Liver (tissue), 9 donors: ENCODE results near the gene COL15A1. TPM values are rescaled to one million over a fixed set of nuclear protein-coding genes. Genes with fewer than 3 reads are reported as not detected.

Experiments used
- DNase-seq: peaks from one replicate; pipeline ENCODE4 v3.0.0-alpha.2; 2017; ENCODE audit warnings: low spot score
- H3K27ac ChIP-seq, 2 donors: one replicate each; pipeline ENCODE4 v1.7.0; 2013; ENCODE audit warnings: inconsistent platforms in 2 of 2, low read length in 2 of 2, control low read depth in 1 of 2, low read depth in 1 of 2, mild to moderate bottlenecking in 1 of 2
- H3K27me3 ChIP-seq, 4 donors: one replicate each; pipeline versions ENCODE4 v1.6.1 to v1.7.0; 2013; ENCODE audit warnings: low read length in 3 of 4, inconsistent platforms in 1 of 4, mild to moderate bottlenecking in 1 of 4, moderate library complexity in 1 of 4; ENCODE audit not compliant: control insufficient read depth in 4 of 4, insufficient read depth in 4 of 4
- H3K36me3 ChIP-seq, 4 donors: one replicate each; pipeline versions ENCODE4 v1.6.1 to v1.7.0; 2013; ENCODE audit warnings: low read length in 3 of 4, mild to moderate bottlenecking in 3 of 4, low read depth in 1 of 4, moderate library complexity in 1 of 4; ENCODE audit not compliant: control insufficient read depth in 4 of 4, insufficient read depth in 3 of 4
- H3K4me1 ChIP-seq, 4 donors: one replicate each; pipeline versions ENCODE4 v1.6.1 to v1.7.0; 2013; ENCODE audit warnings: low read length in 3 of 4, mild to moderate bottlenecking in 3 of 4, moderate library complexity in 1 of 4; ENCODE audit not compliant: control insufficient read depth in 4 of 4, insufficient read depth in 4 of 4
- H3K4me3 ChIP-seq, 3 donors: one replicate each; pipeline versions ENCODE4 v1.6.1 to v1.7.0; 2013; ENCODE audit warnings: low read length in 3 of 3, control low read depth in 1 of 3, low read depth in 1 of 3, mild to moderate bottlenecking in 1 of 3
- H3K9ac ChIP-seq, 2 donors: one replicate each; pipeline ENCODE4 v1.7.0; 2013; ENCODE audit warnings: low read length in 2 of 2, mild to moderate bottlenecking in 2 of 2, moderate library complexity in 2 of 2, control low read depth in 1 of 2, low read depth in 1 of 2
- H3K9me3 ChIP-seq, 4 donors: one replicate each; pipeline versions ENCODE4 v1.6.1 to v1.7.0; 2013; ENCODE audit warnings: low read length in 3 of 4; ENCODE audit not compliant: control insufficient read depth in 4 of 4
- FOXA1 ChIP-seq: IDR thresholded peaks from 2 replicates; pipeline ENCODE4 v1.6.1; 2016; ENCODE audit warnings: antibody characterized with exemption
- FOXA2 ChIP-seq: IDR thresholded peaks from 2 replicates; pipeline ENCODE4 v1.6.1; 2016; ENCODE audit warnings: antibody characterized with exemption
- HNF4A ChIP-seq, 2 donors: conservative IDR thresholded peaks; 2 replicates each; pipeline ENCODE4 v1.6.1; 2016; ENCODE audit warnings: antibody characterized with exemption in 2 of 2, mild to moderate bottlenecking in 2 of 2
- JUND ChIP-seq, 2 donors: IDR thresholded peaks; 2 replicates each; pipeline ENCODE4 v1.6.1; 2016; ENCODE audit warnings: antibody characterized with exemption in 2 of 2
- MAX ChIP-seq: IDR thresholded peaks from 2 replicates; pipeline ENCODE4 v1.6.1; 2016; ENCODE audit warnings: antibody characterized with exemption
- NR2F2 ChIP-seq: IDR thresholded peaks from 2 replicates; pipeline ENCODE4 v1.6.1; 2016; ENCODE audit warnings: antibody characterized with exemption
- RAD21 ChIP-seq, 2 donors: IDR thresholded peaks; 2 replicates each; pipeline ENCODE4 v1.6.1; 2016; ENCODE audit warnings: antibody characterized with exemption in 2 of 2, mild to moderate bottlenecking in 2 of 2
- RXRA ChIP-seq, 2 donors: IDR thresholded peaks; 2 replicates each; pipeline ENCODE4 v1.6.1; 2017 to 2018; ENCODE audit warnings: antibody characterized with exemption in 2 of 2, mild to moderate bottlenecking in 1 of 2
- SP1 ChIP-seq: IDR thresholded peaks from 2 replicates; pipeline ENCODE4 v1.6.1; 2018; ENCODE audit warnings: antibody characterized with exemption, mild to moderate bottlenecking
- TAF1 ChIP-seq: conservative IDR thresholded peaks from 2 replicates; pipeline ENCODE4 v1.6.1; 2016; ENCODE audit warnings: antibody characterized with exemption, mild to moderate bottlenecking
- YY1 ChIP-seq: IDR thresholded peaks from 2 replicates; pipeline ENCODE4 v1.6.1; 2016; ENCODE audit warnings: antibody characterized with exemption, mild to moderate bottlenecking
- WGBS: extraction: QIAGEN DNeasy Blood & Tissue Kit; methylation state at CpG from one replicate; pipeline ENCODE4 v1.1.7; 2013; 5-methylcytosine and 5-hydroxymethylcytosine counted together
- polyA plus RNA-seq, 2 donors: library from polyadenylated mRNA; stranded (reverse) in 1 of 2; unstranded in 1 of 2; fragments of 200-250 nt in 1 of 2; fragments of >200 nt in 1 of 2; fragmentation: Nextera tagmentation in 1 of 2; extraction: Ambion mirVana in 1 of 2; gene quantifications; one replicate each; pipeline versions ENCODE4 v1.2.1 to v1.2.3, GENCODE V29; 2013 to 2015
- total RNA-seq, 2 donors: library from RNA; depleted of rRNA; stranded (reverse); fragments of >200 nt; gene quantifications; one replicate each; pipeline ENCODE4 v1.2.3, GENCODE V29; 2014
- TF ChIP-seq, protein P1 (sequence below): IDR thresholded peaks from 2 replicates; pipeline ENCODE4 v1.6.1; 2016; ENCODE audit warnings: antibody characterized with exemption
- TF ChIP-seq, protein P2 (sequence below): IDR thresholded peaks from 2 replicates; pipeline ENCODE4 v1.6.1; 2016; ENCODE audit warnings: antibody characterized with exemption, mild to moderate bottlenecking
- TF ChIP-seq, protein P3 (sequence below): fragments of 150-350 bp; IDR thresholded peaks from 2 replicates; pipeline ENCODE4 v1.5.1; 2017; ENCODE audit warnings: improper control_type of control experiment, low read depth, low read length; ENCODE audit not compliant: missing input control
- TF ChIP-seq, protein P4 (sequence below): IDR thresholded peaks from 2 replicates; pipeline ENCODE4 v1.6.1; 2016; ENCODE audit warnings: antibody characterized with exemption
- donor health status: healthy.
- donor health status: healthy.
- donor health status: healthy.
- donor health status: healthy.
- donor health status: healthy.

COL15A1 gene
- total and polyA plus RNA-seq, 4 donors = 0.10 to 0.42 (median 0.24) TPM

DNA sequence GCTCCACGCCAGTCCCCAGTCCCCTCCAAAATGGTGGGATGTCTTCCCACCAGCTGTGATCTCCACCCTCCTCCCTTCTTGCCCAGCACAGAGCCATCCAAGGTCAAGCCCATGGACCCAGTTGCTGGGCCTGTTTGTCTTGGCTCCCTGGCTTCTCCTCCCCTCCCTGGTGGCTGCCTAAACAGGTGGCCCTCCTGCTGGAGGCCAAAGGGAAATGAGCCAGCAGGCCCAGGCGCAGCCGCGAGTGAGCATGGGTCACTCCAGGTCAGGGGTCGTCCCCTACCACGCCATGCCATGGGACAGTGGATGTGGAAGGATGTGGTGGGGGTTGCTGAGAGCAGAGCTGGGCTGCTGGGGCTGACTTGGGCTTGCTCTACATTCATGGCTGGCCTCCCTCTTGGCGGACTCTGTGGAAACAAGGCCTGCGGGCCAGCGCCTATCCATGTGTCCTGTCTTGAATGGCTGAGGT, 33.6 kb downstream of the COL15A1 start:
- no peak overlapping the region for H3K9ac ChIP-seq
- no peak for DNase-seq
- H3K27ac ChIP-seq = no peak overlapping the region
- no peaks in the 10 kb centered on the region for H3K27me3 ChIP-seq
- WGBS = 68% methylated on average over 9 of the region's 9 CpGs
- no peaks in the 10 kb centered on the region for H3K9me3 ChIP-seq
- TF ChIP-seq, protein P1, sequence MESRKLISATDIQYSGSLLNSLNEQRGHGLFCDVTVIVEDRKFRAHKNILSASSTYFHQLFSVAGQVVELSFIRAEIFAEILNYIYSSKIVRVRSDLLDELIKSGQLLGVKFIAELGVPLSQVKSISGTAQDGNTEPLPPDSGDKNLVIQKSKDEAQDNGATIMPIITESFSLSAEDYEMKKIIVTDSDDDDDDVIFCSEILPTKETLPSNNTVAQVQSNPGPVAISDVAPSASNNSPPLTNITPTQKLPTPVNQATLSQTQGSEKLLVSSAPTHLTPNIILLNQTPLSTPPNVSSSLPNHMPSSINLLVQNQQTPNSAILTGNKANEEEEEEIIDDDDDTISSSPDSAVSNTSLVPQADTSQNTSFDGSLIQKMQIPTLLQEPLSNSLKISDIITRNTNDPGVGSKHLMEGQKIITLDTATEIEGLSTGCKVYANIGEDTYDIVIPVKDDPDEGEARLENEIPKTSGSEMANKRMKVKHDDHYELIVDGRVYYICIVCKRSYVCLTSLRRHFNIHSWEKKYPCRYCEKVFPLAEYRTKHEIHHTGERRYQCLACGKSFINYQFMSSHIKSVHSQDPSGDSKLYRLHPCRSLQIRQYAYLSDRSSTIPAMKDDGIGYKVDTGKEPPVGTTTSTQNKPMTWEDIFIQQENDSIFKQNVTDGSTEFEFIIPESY = no peak
- TF ChIP-seq, protein P2, sequence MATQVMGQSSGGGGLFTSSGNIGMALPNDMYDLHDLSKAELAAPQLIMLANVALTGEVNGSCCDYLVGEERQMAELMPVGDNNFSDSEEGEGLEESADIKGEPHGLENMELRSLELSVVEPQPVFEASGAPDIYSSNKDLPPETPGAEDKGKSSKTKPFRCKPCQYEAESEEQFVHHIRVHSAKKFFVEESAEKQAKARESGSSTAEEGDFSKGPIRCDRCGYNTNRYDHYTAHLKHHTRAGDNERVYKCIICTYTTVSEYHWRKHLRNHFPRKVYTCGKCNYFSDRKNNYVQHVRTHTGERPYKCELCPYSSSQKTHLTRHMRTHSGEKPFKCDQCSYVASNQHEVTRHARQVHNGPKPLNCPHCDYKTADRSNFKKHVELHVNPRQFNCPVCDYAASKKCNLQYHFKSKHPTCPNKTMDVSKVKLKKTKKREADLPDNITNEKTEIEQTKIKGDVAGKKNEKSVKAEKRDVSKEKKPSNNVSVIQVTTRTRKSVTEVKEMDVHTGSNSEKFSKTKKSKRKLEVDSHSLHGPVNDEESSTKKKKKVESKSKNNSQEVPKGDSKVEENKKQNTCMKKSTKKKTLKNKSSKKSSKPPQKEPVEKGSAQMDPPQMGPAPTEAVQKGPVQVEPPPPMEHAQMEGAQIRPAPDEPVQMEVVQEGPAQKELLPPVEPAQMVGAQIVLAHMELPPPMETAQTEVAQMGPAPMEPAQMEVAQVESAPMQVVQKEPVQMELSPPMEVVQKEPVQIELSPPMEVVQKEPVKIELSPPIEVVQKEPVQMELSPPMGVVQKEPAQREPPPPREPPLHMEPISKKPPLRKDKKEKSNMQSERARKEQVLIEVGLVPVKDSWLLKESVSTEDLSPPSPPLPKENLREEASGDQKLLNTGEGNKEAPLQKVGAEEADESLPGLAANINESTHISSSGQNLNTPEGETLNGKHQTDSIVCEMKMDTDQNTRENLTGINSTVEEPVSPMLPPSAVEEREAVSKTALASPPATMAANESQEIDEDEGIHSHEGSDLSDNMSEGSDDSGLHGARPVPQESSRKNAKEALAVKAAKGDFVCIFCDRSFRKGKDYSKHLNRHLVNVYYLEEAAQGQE = no peak
- TF ChIP-seq, protein P3, sequence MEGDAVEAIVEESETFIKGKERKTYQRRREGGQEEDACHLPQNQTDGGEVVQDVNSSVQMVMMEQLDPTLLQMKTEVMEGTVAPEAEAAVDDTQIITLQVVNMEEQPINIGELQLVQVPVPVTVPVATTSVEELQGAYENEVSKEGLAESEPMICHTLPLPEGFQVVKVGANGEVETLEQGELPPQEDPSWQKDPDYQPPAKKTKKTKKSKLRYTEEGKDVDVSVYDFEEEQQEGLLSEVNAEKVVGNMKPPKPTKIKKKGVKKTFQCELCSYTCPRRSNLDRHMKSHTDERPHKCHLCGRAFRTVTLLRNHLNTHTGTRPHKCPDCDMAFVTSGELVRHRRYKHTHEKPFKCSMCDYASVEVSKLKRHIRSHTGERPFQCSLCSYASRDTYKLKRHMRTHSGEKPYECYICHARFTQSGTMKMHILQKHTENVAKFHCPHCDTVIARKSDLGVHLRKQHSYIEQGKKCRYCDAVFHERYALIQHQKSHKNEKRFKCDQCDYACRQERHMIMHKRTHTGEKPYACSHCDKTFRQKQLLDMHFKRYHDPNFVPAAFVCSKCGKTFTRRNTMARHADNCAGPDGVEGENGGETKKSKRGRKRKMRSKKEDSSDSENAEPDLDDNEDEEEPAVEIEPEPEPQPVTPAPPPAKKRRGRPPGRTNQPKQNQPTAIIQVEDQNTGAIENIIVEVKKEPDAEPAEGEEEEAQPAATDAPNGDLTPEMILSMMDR = no peak
- no peaks in the 10 kb centered on the region for H3K36me3 ChIP-seq
- peaks cover 0 to 8% (median 4%) of the 10 kb centered on the region in 4 donors for H3K4me1 ChIP-seq
- no peak overlapping the region for H3K4me3 ChIP-seq

DNA sequence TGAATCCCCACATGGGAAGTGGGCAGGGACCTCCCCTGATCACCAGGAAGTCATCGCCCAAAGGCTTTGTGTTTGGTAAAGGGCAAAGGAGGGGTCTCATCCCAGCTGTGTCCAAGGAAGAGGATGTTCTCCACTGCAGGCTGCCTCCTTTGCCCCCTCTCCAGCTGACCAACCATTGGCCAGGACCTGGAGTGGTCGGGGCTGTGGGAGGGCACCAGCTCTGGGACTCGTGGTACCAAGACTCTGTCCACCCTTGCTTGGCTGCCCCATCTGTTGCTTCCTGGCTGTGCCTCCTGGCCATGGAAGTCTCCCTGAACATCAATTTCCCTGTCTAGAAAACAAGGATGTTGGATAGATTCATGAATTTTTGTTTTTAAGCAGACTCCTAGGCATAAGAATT, 34.1 kb downstream of the COL15A1 start:
- no peaks in the 10 kb centered on the region for H3K36me3 ChIP-seq
- 86% methylated on average over 3 of the region's 3 CpGs for WGBS
- H3K9ac ChIP-seq = no peak overlapping the region
- no peak overlapping the region for H3K27ac ChIP-seq
- peaks cover 0 to 8% (median 4%) of the 10 kb centered on the region in 4 donors for H3K4me1 ChIP-seq
- H3K27me3 ChIP-seq = no peaks in the 10 kb centered on the region
- DNase-seq = no peak
- no peak overlapping the region for H3K4me3 ChIP-seq
- TF ChIP-seq, protein P4, sequence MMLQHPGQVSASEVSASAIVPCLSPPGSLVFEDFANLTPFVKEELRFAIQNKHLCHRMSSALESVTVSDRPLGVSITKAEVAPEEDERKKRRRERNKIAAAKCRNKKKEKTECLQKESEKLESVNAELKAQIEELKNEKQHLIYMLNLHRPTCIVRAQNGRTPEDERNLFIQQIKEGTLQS = no peak
- no peak for TF ChIP-seq JUND (IDR thresholded peaks at IDR 0.05)
- no peak for TF ChIP-seq RXRA (IDR thresholded peaks at IDR 0.05)
- no peak for TF ChIP-seq TAF1
- H3K9me3 ChIP-seq = no peaks in the 10 kb centered on the region

DNA sequence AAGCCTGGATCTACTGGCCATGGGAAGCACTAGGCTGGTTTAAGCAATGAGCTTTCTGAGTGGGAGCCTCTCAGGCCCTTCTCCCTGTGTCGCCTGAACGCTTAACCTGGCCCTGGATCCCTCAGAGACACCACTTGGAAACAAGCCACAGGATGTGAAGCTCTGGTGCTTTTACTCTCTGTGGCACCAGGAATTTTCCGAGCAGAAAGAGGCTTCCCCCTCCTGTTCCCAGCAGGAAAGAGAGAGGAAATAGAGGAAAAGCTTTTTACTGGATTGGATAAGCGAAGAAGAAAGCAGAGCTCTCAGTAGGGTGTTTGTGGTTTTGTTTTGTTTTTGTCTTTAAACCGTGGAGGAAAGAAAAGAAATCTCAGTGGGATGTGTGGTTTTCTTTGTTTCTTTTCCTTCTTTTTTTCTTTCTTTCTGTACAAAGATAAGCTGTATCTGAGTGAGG, 34.5 kb downstream of the COL15A1 start:
- Histone ChIP-seq H3K4me1 (peaks cover 0 to 8% (median 4%) of the 10 kb centered on the region in 4 donors), H3K36me3 (no peaks in the 10 kb centered on the region), H3K4me3 (no peak overlapping the region), H3K27me3 (no peaks in the 10 kb centered on the region), H3K9ac (no peak overlapping the region), H3K9me3 (no peaks in the 10 kb centered on the region), H3K27ac (no peak overlapping the region)
- WGBS = 55% methylated on average over 5 of the region's 5 CpGs
- DNase-seq = no peak
- TF ChIP-seq MAX (no peak), TAF1 (no peak), FOXA2 (no peak), NR2F2 (no peak), YY1 (no peak), HNF4A (conservative IDR thresholded peaks at IDR 0.05) (no peak), RAD21 (IDR thresholded peaks at IDR 0.05) (no peak), SP1 (no peak), RXRA (IDR thresholded peaks at IDR 0.05) (no peak), FOXA1 (no peak), JUND (IDR thresholded peaks at IDR 0.05) (no peak)
- TF ChIP-seq, protein P4 = no peak
- TF ChIP-seq, protein P2 = no peak
